GM12874 (cell line): ENCODE data around the gene NVL.

ENCODE experiments used
- TF ChIP-seq, protein P1 (sequence below): IDR thresholded peaks from 2 replicates; pipeline ENCODE4 v1.5.1; 2011; ENCODE audit warnings: low read depth, mild to moderate bottlenecking, control low read depth, low read length, moderate library complexity; ENCODE audit not compliant: insufficient read depth

NVL gene

DNA sequence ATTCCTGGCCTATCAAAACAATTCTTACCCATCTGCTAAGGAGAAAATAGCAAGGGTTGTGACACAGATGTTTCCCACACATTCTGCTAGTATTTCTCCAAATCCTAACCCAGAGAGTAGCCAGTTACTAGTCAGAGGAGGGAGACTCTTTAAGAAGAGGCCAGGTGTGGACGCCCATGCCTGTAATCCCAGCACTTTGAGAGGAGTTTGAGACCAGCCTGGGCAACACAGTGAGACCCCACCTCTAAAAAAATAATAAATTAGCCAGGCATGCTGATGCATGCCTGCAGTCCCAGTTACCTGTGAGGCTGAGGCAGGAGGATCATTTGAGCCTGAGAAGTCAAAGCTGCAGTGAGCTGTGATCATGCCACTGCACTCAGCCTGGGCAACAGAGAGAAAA lies 28.6 kb downstream of the NVL start:
- TF ChIP-seq, protein P1, sequence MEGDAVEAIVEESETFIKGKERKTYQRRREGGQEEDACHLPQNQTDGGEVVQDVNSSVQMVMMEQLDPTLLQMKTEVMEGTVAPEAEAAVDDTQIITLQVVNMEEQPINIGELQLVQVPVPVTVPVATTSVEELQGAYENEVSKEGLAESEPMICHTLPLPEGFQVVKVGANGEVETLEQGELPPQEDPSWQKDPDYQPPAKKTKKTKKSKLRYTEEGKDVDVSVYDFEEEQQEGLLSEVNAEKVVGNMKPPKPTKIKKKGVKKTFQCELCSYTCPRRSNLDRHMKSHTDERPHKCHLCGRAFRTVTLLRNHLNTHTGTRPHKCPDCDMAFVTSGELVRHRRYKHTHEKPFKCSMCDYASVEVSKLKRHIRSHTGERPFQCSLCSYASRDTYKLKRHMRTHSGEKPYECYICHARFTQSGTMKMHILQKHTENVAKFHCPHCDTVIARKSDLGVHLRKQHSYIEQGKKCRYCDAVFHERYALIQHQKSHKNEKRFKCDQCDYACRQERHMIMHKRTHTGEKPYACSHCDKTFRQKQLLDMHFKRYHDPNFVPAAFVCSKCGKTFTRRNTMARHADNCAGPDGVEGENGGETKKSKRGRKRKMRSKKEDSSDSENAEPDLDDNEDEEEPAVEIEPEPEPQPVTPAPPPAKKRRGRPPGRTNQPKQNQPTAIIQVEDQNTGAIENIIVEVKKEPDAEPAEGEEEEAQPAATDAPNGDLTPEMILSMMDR = no peak

- TF ChIP-seq, protein P1 = no peak
These were observed 29.6 kb downstream of the NVL start for GRCh38 chr1:224300346-224300745.

DNA sequence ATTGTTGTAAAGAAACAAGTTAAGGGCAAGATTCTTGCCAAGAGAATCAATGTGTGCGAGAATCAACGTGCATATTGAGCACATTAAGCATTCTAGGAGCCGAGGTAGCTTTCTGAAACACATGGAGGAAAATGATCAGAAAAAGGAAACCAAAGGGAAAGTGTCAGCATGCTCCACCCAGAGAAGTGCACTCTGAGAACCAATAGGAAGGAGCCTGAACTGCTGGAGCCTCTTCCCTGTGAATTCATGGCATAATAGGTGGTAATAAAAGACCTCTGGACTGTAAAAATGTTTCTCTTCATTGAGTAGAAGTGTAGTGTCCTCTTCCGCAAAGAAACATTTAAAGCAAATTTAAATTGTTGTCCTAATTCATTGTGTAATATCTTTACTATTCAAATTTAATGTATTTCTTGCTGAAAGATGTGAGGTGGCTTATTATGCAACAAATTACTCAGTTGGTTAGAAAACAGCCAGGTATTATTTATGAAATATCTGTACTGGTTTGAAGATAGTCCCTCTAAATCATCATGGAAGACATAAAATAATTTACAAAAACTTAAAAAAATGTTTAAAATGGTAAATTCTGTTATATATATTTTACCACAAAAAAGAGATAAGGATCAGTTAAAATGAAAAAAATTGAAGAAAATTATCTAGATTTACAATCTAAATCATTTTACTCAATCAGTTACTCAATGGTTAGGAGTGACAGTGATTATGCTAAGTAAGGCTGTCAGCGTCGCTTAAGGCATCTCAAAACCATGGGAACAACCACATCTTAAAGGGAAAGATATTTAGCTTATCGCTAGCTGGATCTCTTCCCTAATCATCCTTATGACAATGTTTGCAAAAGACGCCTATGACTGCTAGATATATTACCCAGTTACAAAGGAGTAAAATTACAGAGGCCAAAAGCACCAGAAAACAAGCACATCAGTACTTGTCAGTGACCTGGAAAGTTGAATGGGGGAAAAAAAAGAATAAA lies 31.3 kb downstream of the NVL start:
- TF ChIP-seq, protein P1 = no peak

DNA sequence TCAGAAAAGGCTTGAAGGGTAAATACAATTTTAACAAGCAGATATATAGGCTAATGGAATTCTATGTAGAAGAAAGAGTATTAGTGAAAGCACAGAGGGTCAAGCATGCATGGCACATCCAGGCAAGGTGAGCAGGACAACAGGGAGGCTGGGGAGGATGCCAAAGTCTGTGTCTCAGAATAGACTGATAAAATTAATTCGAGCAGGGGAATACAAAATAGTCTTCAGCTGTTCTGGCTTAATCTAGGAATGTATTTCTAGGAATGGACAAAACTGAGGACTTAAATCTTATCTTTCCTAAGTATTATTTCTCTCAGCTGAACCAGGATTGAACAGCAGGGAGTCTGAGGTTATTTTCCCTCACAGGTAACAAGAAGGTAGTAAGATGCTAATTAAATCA lies 35.2 kb downstream of the NVL start:
- TF ChIP-seq, protein P1 = no peak

DNA sequence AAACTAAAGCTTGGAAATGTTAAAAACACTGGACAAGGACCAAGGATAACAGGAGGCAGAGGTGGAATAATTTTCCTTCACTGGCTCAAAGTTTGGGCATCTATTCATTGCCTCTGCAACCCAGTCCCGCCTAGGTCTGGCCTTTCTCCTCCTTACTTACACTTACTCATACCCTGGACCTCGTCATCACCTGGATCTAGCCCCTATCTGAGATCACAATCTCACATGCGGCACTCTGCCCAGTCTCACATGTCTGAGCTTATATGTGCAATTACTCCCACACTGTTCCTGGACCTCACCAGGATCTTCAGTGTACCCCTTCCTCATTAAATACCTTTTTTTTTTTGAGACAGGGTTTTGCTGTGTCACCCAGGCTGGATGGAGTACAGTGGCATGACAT lies 37.6 kb downstream of the NVL start:
- TF ChIP-seq, protein P1 = no peak

DNA sequence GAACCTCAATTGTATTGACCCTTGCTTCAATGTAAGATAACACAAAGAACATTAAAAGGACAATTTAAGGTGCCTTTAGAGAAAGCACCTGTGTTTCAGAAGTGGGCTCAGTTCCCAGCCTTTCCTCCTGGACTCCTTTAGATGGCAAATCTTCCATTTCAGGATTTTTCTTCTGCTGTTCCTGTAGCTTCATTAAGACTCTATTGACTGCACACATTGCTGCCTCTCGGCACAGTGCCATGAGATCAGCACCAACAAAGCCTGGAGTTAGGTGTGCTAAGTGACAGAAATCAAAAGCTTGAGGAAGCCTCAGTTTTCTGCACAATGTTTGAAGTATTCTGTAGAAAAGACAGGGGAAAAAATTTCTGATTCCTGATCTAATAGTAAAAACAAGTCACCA lies 40.6 kb downstream of the NVL start:
- TF ChIP-seq, protein P1 = no peak

- TF ChIP-seq, protein P1 = no peak
These were observed 42.3 kb downstream of the NVL start for GRCh38 chr1:224287714-224288113.
